ENCODE measurements around the gene TF.
"Not testable (repeated sequence)": the region's sequence is repeated elsewhere in the genome, so short reads cannot be mapped to it uniquely, and the experiment has no call there.

Gene TF

DNA sequence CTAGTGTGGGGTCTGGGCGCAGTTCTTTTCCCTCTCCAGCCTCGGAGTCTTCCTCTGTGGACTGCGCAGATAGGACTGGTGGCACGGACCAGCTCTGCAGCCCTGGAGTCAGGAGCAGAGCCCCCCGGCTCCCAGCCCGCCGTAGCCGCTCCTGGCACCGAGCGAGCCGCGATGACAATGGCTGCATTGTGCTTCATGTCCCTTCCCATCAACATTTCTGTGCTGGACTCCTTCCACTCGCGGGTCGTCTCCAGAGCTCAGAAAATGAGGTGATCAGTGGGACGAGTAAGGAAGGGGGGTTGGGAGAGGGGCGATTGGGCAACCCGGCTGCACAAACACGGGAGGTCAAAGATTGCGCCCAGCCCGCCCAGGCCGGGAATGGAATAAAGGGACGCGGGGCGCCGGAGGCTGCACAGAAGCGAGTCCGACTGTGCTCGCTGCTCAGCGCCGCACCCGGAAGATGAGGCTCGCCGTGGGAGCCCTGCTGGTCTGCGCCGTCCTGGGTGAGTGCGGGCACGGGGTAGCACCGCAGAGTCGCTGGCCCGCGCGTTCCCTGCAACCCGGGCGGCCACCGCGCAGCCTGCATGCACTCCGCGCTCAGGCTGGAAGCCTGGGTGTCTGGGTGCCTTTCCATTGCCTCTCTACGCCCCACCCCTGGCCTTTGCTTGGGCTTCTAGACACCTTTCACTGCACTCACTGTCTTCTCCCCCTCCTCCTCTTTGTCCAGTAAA is at the start of gene TF:
Gene TF, plus strand, starts transcription at position 413 of the 731 bp plus-strand sequence. Its CDS starts 48 bp downstream, at position 461.
- DNase-seq (ENCODE audit: low spot score), result no peak

DNA sequence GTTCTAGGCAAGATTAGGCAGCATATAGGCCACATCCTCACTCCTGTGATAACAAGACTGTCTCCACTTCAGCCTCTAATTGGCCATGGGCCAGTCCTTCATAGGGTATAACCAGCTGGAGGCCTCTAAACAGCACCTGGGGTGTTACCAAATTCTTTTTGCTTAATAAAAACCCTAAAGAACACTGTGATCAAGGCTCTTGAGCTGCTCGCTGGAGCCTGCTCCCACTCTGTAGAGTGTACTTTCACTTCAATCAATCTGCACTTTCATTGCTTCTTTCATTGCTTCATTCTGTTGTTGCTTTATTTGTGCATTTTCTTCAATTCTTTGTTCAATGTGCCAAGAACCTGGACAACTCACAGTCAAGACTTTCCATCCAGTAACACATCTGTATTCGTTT is 48.2 kb upstream of the TF start:
- no peak for DNase-seq (ENCODE audit: low spot score)

DNA sequence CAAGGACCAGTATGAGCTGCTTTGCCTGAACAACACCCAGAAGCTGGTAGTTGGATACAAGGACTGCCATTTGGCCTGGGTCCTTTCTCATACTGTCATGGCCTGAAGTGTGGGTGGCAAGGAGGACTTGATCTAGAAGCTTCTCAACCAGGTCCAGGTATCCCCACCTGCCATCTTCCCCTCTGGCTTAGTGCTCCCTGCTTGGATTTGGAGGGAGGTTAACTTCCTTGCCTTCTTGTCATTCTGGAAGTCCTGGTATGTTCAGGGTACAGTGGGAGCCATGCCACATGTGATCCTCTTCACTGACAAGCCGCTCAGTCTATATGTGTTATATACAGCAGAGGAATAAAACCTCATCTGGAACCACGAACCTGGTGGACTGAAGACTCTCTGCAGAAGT is 46.7 kb upstream of the TF start:
- no peak for DNase-seq (ENCODE audit: low spot score)

DNA sequence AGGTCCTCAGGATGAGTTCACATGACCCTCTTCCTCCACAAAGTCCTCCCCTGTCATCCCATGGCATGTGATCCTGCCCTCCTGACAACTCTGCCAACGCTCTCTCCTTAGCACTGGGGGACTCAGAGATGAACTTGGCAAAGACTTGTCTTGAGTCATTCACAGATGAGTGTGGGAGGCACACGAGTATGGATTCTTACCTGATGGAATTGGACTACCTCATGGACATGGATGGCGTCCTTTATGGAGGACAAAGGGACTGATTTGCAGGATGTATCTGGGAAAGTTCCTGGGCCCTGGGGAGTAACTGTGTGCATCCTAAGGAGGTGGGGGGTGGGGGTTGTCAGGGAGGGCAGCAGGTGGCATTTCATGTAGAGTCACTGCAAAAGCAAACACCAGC is 46.3 kb upstream of the TF start:
- no peak for DNase-seq (ENCODE audit: low spot score)

DNA sequence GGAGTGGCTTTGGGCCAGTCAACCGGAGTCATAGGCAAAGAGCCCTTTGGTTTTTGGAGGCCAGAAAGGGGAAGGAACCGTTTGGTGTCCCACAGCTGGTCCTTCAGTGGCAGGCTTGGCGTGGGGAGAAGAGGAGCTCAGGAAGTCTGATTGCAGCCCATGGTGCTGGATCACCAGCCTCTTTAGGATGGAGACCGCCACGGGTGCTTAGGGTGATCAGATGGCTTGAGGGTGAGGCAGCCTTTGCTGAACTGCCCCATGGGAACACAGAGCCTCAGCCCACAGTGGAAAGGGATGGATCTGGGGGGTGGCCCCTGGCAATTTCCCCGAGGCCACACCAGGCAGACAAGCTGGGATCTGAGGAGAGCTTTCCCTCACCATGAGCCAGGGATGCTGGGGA is 45.8 kb upstream of the TF start:
- no peak for DNase-seq (ENCODE audit: low spot score)

DNA sequence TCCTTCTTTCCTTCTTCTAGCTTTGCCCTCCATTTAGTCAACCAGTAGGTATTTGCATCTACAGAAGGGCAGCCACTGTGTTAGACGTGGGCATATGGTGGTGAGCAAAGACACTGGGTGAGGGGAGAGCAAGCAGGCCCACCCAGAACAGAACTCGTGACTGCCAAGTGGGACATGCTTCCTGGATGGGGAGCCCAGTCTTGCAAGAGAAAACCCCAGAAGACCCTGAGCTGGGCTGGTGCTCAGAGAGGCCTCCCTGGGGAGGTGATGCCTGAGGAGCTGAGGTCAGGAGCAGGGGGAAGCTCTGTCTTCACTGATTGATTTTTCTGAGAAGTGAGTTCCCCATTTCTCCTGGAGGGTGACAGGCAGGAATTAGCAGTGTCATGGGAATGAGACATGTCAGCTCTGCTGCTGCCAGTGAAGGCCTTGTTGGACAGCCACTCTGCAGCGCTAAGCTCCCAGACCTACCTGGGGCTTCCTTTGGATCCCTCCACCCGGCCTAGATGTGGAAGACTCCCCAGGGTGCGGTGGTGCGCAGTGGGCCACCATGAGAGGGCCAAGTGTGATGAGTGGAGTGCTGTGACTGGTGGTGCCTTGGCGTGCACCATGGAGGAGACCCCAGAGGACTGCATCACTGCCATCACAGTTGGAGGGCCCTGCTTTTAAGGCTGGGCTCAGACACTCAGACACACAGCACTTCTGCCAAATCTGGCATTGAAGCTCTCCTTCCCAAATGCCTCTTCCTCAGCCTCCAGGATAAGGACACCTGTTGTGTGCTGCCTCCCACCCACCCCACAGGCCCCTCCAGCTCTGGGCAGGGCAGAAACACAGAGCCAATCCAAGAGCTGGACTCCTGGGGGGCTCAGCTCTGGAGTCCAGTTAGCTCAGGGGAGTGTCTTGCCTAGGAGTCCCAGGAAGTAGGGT is 44.5 kb upstream of the TF start:
- DNase-seq (ENCODE audit: low spot score), result no peak

DNA sequence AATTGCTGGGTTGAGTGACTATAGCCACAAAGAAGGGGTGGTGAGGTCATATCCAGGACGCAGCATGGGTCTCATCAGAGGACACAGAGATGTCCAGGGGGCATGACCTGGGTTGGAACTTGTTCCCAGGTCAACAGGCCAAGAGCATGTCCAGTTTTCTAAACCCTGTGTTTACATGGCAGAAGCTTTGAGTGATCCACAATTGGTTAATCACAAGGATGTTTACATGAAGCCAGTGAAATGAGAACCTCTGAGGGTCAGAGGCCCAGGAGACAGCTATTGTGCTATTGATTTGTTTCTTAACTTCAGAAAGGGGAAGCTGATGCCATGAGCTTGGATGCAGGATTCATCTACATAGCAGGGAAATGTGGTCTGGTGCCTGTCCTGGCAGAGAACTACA is 42.3 kb upstream of the TF start:
- DNase-seq (ENCODE audit: low spot score), result no peak

DNA sequence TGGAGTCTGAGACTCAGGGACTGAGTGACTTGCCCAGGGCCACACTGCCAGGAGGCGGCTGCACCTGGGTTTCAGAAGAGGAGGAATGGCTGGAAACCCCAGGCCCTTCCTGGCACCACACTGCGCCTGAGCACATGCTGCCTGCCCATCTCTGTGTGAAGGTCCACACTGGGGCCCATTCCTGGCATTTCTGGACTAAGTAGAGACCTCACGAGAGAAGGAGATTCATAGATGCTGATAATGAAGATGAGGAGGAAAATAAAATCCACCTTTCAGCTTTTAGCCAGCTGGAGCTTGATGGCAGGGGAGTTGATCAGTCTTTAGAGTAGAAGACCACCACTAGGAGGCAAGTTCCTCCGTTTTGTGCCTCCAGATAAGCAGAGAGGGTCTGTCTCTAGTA is 40.2 kb upstream of the TF start:
- no peak for DNase-seq (ENCODE audit: low spot score)

DNA sequence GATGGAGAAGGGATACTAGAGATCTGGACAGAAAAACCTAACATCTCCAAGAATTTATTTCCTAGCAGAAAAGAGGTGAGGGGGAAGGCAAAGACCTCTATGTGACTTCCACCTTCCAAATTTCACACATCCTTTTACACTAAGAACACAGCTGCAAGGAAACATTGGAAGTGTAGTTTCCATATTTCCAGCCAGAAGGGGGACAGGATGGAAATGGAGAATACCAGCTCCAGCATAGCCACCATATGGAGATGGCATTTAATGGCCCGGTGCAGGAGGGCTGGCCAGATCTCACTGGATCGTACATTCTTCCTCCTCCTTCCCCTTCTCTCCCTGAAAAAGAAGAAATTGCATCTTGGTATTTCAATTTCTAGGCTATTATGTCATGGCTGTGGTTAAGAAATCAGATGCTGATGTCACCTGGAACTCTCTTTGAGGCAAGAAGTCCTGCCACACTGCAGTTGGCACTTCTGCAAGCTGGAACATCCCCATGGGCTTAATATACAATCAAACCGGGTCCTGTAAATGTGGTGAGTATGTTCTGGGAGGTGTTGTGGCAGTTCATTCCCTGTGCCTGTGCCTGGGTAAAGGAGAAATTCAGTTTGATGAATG is 36.9 kb upstream of the TF start:
- DNase-seq (ENCODE audit: low spot score), result no peak

DNA sequence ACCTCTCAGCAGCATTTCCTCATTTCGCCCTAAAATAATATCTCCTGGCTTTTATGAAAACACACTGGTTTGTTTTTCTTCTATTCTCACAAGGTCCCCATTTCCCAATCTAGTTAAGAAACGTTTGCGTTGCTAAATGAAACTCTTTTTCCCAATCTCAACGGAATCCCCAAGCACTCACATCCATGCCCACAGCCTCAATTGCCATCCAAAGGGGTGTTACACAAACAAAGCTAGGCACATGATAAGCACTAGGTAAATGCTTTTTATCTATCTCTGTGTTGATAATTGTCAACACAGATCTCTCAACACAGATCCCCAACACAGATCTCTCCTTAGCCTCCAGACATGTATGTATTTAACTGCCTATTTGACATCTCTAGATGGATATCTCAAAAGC is 35.2 kb upstream of the TF start:
- DNase-seq (ENCODE audit: low spot score), result no peak

DNA sequence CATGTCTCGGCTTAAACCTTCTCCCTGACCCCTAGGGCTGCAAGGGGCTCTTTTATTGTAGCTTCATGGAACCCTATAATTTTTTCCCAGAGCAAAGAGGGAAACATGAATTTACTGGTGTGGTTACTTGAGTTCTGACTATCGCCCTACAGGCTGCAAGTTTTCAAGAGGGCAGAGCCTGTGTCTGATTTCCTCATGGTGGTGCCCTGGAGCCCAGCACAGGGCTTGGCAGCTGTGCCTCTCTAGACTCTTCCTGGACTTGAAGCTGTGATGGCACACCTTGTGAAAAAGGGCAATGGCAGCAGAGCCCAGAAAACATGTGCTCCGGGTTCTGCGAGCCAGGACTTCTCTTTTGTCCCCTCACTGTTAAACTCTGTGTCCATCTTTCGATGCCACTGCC is 34.2 kb upstream of the TF start:
- DNase-seq (ENCODE audit: low spot score), result no peak

DNA sequence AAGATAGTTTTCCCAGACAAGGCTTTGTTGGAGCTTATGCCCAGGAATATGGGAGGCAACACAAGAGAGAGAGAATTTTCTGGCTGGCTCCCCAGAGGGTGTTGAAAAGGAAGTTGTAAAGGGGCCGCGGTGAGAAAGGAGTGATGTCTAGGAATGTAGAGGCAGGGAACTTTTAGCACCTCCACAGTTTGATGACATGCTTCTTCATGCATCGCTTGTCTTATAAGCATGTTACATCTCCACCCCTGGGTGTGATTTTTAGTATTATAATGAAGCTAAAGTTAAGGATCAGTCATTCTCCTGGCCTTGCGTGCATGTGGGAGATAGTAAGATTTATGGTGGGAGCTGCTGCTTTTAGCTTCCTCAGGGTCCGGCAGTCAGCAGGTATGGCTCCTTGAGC is 32.8 kb upstream of the TF start:
- DNase-seq (ENCODE audit: low spot score), result no peak

DNA sequence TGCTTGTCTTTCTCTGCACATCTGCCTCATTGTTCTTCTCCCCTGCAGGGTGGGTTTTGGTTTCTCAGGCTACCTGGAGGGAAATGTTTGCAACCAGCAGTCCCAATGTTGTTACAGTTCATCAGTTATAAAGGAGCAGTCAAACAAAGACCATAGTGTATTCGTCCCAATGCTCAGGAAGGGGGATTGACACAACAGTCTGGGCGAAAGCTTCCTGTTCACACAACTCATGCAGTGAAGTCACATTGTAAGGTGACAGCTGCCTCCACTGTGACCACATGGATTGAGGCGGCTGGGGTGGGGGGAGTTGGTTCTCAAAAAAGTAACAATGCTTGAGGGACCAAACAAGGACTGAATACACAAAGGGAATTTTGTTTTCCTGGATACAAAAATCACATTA is 28.8 kb upstream of the TF start:
- DNase-seq (ENCODE audit: low spot score), result no peak

DNA sequence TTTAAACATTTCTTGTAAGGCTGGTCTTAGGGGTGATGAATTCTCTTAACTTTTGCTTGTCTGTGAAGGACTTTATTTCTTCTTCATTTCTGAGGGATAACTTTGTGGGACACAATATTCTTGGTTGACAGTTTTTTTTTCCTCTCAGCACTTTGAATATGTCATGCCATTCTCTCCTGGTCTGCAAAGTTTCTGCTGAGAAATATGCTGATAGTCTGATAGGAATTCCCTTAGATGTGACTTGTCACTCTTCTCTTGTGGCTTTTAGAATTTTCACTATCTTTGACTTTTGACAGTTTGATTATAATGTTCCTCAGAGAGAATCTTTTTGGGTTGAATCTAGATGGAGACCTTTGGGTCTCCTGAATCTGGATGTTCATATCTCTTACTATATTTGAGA is 23.3 kb upstream of the TF start:
- no peak for DNase-seq (ENCODE audit: low spot score)

DNA sequence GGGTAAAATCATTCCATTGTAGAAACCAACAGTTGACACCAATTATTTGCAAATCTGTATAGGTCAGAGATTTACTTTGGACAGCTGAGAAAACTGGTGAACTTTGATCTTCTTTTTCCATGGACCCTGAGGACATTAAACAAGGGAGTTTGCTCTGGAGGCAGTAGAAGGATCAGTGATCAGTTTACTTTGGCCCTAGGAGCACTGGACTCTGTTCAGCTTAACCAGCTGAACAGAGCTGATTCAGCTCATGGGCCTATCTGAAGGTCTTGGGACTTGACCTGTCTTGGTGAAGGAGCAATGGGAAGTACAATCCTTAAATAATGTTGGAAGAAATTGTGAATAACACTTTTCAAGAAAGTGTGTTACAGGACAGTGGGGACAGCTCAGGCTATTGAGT is 15.2 kb upstream of the TF start:
- DNase-seq (ENCODE audit: low spot score), result no peak

DNA sequence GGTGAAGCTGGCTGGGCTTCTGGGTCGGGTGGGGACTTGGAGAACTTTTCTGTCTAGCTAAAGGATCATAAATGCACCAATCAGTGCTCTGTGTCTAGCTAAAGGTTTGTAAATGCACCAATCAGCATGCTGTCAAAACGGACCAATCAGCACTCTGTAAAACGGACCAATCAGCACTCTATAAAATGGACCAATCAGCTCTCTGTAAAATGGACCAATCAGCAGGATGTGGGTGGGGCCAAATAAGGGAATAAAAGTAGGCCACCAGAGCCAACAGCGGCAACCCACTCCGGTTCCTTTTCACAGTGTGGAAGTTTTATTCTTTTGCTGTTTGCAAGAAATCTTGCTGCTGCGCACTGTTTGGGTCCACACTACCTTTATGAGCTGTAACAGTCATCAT is 14.0 kb upstream of the TF start:
- DNase-seq (ENCODE audit: low spot score), result not testable (repeated sequence)

DNA sequence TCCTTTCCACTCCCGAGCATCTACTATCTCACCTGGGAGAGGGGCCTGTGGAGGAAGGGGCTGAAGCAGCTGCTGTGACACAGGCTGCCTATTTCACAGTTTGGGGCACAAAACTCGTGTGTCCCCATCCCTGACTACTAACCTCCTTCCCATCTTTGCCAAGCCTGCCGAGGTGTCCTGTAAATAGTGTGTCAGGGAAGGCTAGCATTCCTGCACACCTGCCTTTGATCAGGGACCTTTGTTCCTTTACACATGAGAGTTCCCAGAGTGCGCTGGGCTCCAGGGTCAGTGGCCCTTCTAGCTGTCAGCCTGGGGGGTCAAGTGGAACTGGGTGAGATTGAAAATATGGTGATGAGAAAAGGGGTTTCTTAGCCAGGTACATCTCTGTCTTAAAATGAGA is 13.0 kb upstream of the TF start:
- no peak for DNase-seq (ENCODE audit: low spot score)

DNA sequence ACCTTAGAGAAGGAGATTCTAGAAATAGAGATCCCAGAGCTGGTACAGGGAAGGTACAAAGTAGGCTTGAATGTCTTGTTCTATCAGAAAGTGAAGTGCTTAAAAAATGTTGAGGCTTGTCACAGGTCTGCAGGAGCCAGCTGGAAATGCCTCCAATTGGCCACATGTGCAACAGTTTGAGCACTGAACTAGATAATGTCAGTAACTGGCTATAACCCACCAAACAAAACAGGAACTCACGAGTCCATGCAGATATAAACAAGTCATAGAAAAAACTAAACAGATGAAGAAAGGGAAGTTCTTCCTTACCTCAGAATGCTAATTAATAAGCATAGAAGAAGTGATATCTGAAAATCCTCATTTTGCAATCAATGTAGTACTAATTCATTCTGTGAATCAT is 11.9 kb upstream of the TF start:
- DNase-seq (ENCODE audit: low spot score), result no peak

DNA sequence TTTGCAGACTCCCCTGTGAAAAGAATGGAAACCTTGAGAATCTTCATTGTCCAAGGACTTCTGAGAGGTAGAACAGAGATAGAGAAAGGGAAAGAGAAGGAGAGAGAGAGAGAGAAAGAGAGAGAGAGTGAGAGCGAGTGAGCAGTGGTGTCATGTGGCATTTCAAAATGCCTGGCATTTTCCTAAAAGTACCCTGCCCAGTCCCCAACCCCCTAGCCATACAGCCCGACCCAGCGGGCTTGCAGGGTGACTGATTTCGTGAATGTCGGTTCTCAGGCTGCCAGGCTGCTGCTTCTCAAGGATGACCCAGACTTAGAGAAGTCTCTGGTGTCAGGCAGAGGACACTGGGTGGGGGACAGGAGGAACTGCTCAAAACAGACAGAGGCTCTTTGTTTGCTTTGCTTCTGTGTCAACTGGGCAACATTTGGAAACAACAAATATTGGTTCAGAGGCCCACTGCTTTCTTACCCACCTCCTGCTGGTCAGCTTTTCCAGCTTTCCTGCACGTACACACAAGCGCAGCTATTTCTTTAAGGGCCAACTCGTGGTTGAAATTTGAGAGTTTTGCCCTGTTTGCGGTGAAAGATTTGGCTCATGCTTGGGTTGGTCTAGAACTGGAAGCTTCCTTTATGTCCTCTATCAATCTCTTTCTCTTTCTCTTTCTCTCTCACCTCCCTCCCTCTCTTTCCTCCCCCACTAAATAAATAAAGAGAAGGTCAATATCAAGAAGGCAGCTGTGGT is 3.7 kb upstream of the TF start:
- DNase-seq (ENCODE audit: low spot score), result no peak

DNA sequence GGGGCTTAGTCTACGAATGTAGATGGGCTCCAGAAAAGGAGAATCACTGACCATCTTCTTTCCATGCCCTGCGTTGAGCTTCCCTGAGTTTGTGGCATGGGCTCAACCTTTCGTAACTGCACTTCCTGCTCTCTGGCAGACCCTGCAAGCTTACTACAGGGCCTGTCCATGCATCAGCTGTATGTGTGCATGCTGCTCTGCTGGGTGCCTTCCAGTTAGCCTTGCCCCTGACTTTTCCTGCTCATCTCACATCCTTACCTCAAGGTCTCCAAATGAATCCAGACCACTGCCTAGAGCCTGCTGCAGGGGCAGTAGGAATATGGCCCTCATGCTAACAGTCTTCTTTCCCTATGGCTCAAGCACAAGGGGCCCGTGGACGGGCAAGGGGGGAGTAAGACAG is 2.0 kb upstream of the TF start:
- DNase-seq (ENCODE audit: low spot score), result no peak

DNA sequence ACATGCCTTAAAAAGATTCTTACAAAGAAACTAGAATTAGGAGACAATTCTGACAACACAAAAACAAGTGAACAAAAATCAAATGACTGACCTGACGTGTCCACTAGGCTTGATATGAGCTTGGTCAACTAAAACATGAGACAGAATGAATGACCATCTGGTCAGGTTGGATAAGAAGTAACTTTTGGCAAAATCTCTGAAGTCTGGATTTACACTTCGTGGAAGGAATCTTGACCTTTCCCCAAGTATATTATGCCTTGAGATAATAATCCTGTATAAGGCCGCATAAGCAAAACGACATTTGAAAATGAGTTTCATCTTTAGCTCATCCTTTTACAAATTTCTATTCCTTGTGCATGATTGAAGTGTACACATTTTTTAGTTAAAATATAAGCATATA is 1.1 kb upstream of the TF start:
- DNase-seq (ENCODE audit: low spot score), result no peak

DNA sequence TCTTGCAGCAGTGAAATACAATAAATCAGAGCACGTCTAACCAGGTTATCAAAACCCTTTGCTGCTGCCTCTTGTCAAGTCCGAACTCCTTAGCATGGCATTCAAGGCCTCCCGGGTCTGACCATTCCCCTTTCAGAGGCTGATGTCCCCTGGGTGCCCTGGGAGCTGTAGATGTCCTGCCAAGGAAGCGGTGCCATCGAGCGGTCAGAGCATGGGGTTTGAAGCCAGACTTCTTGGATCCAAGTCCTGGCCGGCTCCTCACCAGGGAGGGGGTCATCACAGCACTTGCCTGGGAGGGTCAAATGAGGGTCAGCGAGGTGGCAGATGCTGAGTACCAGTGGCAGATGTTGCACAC is 496 bp downstream of the TF start:
- no peak for DNase-seq (ENCODE audit: low spot score)

DNA sequence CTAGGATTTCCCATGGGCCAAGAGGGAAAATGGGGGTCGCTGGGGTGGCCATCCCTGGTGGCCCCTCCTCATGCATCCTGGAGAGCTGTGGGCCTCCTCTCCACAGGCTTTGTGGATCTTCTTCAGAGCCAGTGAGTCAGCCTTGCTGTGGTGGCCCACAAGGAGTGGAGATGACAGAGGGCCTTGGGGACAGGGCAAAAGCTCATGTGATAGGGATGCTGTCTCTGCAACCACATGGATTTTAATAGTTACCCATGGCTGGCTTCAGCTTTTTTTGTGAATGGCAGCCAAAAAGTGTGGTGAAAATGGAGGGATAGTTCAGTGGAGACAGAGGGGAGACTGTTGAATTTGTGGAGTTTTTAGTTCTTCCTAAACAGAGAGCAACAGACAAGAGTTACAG is 1.2 kb downstream of the TF start:
- DNase-seq (ENCODE audit: low spot score), result no peak
